Stimulated activated CD4-positive, alpha-beta T cell treated with anti-CD3 and anti-CD28 coated beads, Interleukin-15, amount 100 ng/mL, for 1 hour (primary cell): ENCODE data around the gene ELN.
"Not testable (repeated sequence)": the region's sequence is repeated elsewhere in the genome, so short reads cannot be mapped to it uniquely, and the experiment has no call there.

Experiments
- DNase-seq, 2 donors: peaks; one replicate each; pipeline ENCODE4 v3.0.0-alpha.2; 2020; ENCODE audit warnings: low read depth in 1 of 2, low spot score in 1 of 2

The ELN gene

GRCh38 chr7:74040791-74041520, 13.0 kb downstream of the ELN start:
- DNase-seq = no peak

- DNase-seq = no peak
Observed at GRCh38 chr7:74042746-74043522, 15.0 kb downstream of the ELN start.

GRCh38 chr7:74043523-74043951, 15.6 kb downstream of the ELN start:
- no peak for DNase-seq

- no peak for DNase-seq
Observed at GRCh38 chr7:74044366-74045350, 16.7 kb downstream of the ELN start.

- DNase-seq = not testable (repeated sequence)
Observed at GRCh38 chr7:74046581-74046980, 18.6 kb downstream of the ELN start.

- no peak for DNase-seq
Observed at GRCh38 chr7:74047804-74048380, 19.9 kb downstream of the ELN start.

DNA sequence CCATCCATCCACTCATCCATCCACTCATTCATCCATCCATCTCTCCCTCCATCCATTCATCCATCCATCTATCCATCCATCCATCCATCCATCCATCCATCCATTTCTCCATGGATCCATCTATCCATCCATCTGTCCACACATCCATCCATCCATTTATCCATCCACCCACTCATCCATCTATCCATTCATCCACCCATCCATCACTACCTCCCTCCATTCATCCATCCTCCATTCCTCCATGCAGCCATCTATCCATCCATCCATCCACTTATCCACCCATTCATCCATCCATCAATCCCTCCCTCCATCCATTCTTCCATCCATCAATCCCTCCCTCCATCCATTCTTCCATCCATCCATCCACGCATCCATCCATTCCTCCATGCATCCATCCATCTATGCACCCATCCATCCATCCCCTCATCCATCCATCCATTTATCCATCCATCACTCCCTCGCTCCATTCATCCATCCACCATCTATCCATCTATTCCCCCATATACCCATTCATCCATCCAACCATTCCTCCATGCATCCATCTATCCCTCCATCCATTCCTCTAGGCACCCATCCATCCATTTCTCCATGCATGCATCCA, 21.1 kb downstream of the ELN start:
- DNase-seq = no peak

DNA sequence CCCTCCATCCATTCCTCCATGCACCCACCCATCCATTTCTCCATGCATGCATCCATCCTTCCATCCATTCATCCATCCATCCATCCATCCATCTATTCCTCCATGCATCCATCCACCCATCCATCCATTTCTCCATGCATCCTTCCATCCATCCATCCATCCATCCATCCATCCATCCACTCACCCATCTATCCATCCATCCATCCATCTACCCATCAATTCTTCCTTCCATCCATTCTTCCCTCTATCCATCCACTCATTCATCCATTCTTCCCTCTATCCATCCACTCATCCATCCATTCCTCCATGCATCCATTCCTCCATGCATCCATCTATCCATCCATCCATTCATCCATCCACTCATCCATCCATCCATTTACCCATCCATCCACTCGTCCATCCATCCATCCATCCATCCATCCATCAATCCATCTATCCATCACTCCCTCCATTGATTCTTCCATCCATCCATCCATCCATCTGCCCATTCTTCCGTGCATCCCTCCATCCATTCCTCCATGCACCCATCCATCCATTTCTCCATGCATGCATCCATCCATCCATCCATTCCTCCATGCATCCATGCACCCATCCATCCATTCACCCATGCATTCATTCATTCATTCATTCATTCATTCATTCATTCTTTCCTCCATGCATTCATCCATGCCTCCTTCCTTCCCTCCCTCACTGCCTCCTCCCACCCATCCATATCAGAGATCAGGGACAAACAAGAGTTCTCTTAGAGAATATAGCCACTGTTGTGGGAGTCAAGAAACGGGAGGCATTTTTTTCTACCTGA, 22.2 kb downstream of the ELN start:
- DNase-seq = no peak

- DNase-seq = no peak
Observed at GRCh38 chr7:74051193-74051592, 23.2 kb downstream of the ELN start.

GRCh38 chr7:74051629-74052410, 23.8 kb downstream of the ELN start:
- no peak for DNase-seq

DNA sequence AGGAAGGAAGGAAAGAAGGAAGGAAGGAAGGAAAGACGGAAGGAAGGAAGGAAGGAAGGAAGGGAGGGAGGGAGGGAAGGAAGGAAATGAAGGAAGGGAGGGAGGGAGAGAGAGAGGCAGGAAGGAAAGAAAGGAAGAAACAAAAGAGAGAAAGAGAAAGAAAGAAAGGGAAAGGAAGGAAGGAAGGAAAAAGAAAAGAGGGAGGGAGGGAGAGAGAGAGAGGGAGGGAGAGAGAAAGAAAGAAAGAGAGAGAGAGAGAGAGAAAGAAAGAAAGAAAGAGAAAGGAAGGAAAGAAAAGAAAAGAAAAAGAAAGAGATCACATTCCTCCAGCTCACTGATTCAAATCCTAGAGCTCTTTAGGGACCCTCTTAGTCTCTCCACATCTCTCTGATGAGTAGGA, 24.7 kb downstream of the ELN start:
- no peak for DNase-seq

GRCh38 chr7:74053589-74054186, 25.7 kb downstream of the ELN start:
- DNase-seq = no peak

- no peak for DNase-seq
Observed at GRCh38 chr7:74056096-74056915, 28.3 kb downstream of the ELN start.

DNA sequence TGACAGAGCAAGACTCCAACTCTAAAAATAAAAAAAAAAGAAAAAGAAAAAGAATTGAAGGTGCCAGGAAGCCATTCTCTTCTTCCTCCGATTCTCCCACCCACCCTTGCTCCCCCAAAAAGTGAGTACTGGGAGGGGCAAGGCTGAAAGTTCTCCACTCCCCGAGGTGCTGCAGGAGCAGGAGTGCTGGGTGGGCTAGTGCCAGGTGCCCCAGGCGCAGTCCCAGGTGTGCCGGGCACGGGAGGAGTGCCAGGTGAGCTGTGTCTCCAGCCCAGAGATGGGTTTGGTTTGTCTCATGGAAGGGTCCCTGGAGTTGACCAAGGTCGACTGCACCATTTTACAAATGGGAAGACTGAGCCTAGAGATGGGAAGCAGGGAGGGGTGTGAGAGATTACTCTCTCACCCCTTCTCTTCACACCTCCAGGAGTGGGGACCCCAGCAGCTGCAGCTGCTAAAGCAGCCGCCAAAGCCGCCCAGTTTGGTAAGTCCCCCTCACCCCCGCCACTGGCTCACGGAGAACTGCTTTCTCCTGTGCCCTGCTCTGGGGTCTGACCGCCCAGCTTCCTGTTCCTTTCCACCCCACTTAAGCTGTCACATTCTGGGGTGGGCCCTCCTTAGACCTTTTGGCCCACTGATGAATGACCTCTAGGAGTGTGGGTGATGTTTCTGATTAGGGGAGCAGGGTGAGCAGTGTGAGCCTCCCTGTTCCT, 29.4 kb downstream of the ELN start:
- no peak for DNase-seq

- no peak for DNase-seq
Observed at GRCh38 chr7:74057987-74058386, 30.0 kb downstream of the ELN start.

DNA sequence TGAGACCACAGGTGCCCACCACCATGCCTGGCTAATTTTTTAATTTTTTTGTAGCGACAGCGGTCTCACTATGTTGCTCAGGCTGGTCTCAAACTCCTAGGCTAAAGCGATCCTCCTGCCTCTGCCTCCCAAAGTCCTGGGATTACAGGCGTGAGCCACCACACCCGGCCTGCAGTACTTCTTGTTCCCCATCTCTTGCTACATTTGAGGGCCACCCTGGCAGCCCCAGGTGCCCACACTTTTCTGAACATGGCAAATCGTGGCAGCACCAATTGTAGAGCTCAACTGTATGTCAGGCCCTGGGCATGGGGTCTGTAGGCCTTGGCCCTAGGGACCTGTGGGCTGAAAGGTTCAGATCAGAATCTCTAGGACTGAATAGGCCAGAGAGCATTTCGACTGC, 30.5 kb downstream of the ELN start:
- DNase-seq = no peak

DNA sequence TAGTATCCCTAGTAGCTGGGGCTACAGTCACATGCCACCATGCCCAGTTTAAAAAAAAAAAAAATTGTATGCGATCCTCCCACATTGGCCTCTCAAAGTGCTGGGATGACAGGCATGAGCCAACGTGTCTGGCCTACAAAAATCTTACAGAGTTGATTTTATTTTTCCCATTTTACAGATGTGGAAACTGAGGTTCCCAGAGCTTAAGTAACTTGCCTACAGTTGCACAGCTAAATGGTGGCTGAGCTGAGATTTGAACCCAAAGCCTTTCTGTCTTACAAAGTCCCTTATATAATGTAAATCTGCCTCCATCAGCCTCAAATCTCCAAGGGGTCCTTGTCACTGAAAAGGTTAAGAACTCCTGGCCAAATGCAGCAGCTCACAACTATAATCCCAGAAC, 31.1 kb downstream of the ELN start:
- DNase-seq = no peak
